T-helper 1 cell (primary cell): ENCODE results near the gene OR51Q1.

ENCODE experiments used
- DNase-seq, 5 donors: peaks; one replicate each; pipeline ENCODE4 v3.0.0-alpha.2; 2012 to 2020
- total RNA-seq, 4 donors: gene quantifications; one replicate each; lab custom pipeline; 2026; lab: John Stamatoyannopoulos, UW

Gene OR51Q1
- total RNA-seq = 0 reads per million in 4 donors

GRCh38 chr11:5421811-5422210 is at the start of gene OR51Q1:
TSS of gene OR51Q1 (plus strand) at chr11:5422111. CDS start at chr11:5422201, 90 bp downstream.
- no peak for DNase-seq

DNA sequence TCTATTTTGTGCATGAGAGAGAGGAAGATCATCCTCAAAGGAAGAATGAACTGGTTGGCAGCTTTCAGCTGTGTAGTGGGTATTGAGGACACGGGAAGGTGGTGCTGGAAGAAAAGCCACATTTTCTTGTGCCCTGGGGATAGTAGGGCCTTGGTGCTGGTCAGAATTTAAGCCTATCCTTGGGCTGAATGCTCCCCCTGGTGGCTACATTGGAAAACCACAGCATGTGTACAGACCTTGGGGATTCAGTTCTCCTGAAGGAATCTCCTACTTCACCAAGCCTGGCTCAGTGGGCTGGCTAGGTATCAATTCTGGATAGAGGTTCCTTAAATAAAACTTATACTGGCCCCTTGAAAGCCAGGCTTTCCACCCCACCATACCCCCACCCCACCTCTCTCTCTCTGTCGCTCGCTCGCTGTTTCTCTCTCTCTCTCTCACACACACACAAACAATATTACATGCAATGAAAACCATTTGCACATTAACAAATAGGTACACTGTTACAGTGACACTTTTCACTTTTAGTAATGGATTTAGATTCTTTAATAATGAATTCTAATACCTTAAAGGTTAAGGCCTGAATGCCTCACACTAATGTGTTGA is 41.1 kb upstream of the OR51Q1 start:
- peak in 1 of 5 donors; percentile 11 for DNase-seq

DNA sequence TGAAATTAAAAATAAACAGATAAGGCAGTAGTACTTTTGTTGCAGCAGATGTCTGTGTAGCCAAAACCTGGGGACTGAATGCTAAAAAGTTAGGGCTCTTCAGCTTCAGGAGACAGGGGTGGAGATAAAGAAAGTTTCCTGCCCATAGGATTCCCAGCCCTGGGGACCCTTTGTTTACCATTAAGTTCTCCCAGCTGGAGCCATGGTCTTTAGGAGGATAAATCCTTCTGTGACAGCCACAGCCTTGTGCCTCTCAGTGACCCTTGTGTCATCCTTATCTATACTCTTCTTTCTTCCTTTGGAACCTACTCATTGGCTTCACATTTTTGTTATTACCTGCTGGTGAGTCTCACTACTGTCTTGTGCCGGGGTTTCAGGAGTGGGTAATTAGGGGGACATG is 38.3 kb upstream of the OR51Q1 start, which contains the start of gene OR51M1:
Gene OR51M1, plus strand, starts transcription at position 237 of the 400 bp plus-strand sequence. CDS start 5,587 bp downstream, outside the sequence.
- no peak for DNase-seq

DNA sequence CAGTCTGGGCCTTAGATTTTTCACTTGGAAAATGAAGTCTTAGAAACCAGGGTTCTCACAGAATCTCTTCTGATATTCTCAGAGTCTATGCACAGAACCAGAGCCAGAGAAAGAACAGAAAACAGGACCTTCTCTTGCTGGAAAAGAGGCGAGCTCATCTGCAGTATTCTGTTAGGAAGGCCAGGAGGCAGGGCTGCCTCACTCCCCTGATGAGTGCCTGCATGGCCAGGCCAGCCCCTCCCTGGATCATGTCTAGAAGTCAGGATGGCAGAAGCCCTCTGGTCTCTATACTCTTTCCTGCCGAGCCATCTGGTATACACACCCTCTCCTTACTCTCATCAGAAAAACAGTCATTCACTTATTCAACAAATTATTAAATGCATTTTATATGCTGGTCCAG is 37.6 kb upstream of the OR51Q1 start:
- DNase-seq = no peak

DNA sequence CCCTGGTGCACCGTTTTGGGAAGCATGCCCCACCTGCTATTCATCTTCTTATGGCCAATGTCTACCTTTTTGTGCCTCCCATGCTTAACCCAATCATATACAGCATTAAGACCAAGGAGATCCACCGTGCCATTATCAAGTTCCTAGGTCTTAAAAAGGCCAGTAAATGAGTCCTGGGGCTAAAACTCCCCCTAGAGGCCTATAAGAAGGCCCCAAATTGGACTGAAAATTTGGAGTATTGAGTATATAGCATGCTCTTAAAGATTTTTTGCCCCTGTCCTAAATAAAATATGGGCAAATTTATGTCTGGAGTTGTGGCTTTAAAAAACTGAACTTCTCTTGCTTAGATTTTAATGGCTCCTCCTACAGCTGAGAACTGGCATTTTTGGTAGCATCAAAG is 31.7 kb upstream of the OR51Q1 start:
- DNase-seq = no peak

- no peak for DNase-seq
These were observed 27.8 kb upstream of the OR51Q1 start for GRCh38 chr11:5394091-5394490.

- DNase-seq = no peak
These were observed 23.0 kb upstream of the OR51Q1 start for GRCh38 chr11:5398936-5399335.

DNA sequence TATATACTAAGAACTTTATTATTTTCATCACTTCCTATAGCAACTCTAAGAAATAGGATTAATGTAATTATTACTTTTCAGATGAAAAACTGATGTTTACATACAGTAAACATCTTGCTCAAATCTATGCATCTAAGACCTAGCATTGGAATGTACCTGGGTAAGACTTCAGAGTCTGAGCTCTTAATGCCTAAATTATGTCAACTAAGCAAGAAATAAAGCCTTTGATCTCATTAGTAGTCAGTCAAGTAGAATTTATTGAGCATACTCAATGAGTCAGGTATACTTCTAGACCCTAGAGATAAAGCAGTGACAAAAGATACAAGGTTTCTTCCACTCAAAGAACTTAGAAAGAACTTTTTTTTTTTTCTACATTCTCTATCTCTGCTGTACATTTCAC is 16.7 kb upstream of the OR51Q1 start:
- no peak for DNase-seq

GRCh38 chr11:5420993-5421392 is 918 bp upstream of the OR51Q1 start:
- no peak for DNase-seq

- no peak for DNase-seq
These were observed 1.2 kb downstream of the OR51Q1 start for GRCh38 chr11:5423131-5423530.

DNA sequence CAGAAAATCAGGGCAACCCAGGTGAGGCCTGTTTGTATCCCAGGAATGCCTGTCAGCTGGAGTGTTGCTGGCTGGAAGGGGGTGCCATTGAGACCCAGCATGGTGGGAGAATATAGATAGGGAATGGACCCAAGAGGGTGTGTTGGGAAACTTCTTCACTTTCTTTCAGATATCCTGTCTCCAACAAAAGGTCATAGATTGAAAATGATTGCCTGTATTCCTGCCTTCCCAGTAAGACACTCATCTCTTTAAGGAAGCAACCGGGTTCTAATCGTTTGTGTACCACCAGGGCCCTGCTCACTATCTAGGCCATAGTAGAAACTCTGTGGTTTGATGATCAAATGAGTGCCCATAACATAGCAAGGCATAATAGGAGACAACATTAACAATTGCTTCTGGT is 19.5 kb downstream of the OR51Q1 start, which contains the start of gene OR51I1:
Gene OR51I1, minus strand, starts transcription at position 101 of the 400 bp plus-strand sequence. Its CDS starts 0 bp downstream, at position 101.
- DNase-seq = no peak

- no peak for DNase-seq
These were observed 22.0 kb downstream of the OR51Q1 start for GRCh38 chr11:5443835-5444393.

- no peak for DNase-seq
These were observed 27.1 kb downstream of the OR51Q1 start, which contains the start of gene OR51I2 for GRCh38 chr11:5449023-5449422. TSS of gene OR51I2 (plus strand) at chr11:5449323. CDS start at chr11:5453489, 4,166 bp downstream.

DNA sequence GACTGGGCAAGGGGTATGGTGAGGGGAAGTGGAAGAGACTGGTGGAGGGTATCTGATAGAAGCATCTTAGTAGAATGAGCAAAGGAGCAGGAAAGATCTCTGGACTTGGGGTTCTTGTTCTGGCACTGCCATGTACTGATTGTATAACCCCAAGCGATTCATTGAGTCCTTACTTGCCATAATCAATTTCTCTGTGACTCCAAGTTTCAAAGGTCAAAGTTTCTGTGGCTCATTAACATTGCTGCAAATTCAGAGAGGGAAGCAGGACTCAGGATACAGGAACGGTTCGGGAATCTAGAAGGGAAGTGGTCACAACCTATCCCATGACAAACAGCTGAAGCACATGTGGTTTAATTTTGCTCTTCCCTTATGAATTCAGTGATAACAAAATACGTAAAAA is 27.5 kb downstream of the OR51Q1 start:
- DNase-seq = no peak

DNA sequence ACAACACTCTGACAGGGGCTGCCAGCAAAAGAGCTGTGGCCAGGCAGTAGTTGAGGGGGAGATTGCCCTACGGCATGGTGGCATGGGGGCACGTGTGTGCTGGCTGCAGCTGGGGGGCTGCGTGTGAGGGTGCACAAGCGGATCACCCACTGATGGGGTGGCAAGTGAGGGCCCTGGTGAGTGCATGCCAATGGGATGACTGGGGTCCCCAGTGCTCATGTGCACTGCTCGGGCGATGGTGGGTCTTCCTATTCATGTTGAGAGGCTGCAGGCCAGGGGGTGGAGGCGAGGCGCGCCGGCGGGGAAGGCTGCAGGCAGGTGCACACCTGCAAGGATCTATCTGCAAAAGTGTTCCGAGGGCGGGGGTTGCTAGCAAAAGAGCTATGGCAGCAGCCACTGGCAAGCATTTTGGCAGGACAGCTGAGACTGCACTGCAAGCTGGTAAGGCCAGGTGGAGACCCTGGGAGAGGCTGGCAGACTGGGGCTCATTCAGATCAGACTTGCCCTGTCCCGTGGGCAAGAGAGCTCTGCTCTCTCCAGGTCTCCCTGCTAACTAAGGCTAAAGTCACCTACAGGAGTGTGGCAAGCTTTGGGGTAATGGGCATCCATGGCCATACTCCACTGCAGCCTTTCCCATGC is 39.2 kb downstream of the OR51Q1 start:
- DNase-seq = no peak

DNA sequence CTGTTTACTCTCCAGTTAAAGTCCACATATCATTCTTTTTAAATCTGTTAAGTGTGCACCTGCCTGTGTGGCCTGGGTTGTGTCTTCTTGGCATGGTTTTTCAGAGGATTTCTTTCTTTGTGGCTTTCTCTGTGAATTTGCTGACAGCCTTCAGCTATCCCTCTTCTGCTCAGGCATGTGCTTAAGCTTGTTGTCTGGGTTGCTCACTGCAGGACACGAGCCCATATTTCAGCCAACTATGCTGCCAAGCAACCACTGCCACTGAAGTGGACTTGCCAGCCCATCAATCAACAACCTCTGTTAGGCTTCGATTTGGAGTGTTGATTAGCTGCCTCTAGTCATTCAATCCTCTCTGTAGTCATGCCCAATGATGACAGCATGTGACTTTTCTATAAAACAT is 45.6 kb downstream of the OR51Q1 start:
- no peak for DNase-seq
